22Rv1 (cell line): Measurements from ENCODE around the gene SEMA6C.

Experiments
- CTCF ChIP-seq: fragments of 450-650 bp; IDR thresholded peaks from 2 replicates; pipeline ENCODE4 v1.5.1; 2017; ENCODE audit warnings: mild to moderate bottlenecking
- ZFX ChIP-seq: fragments of 450-650 bp; IDR thresholded peaks from 2 replicates; pipeline ENCODE4 v1.6.1; 2017; ENCODE audit warnings: antibody characterized with exemption, borderline replicate concordance

GRCh38 chr1:151167116-151167515 lies 20.7 kb upstream of the SEMA6C start:
- TF ChIP-seq CTCF: no peak
- TF ChIP-seq ZFX: no peak
